AG09309 (cell line): ENCODE measurements around the gene ADCY4.

Source experiments
- DNase-seq: peaks from one replicate; pipeline ENCODE4 v3.0.0-alpha.2; 2010; ENCODE audit warnings: low read depth
- H3K4me3 ChIP-seq: 2 replicates; pipeline ENCODE4 v1.5.1; 2011; ENCODE audit warnings: mild to moderate bottlenecking, low read depth, low read length, moderate library complexity; ENCODE audit not compliant: control insufficient read depth
- TF ChIP-seq, protein P1 (sequence below): IDR thresholded peaks from 2 replicates; pipeline ENCODE4 v1.5.1; 2011; ENCODE audit warnings: mild to moderate bottlenecking, low read depth, low read length, inconsistent platforms; ENCODE audit not compliant: insufficient read depth, control insufficient read depth; ENCODE audit errors: missing control alignments

The ADCY4 gene

DNA sequence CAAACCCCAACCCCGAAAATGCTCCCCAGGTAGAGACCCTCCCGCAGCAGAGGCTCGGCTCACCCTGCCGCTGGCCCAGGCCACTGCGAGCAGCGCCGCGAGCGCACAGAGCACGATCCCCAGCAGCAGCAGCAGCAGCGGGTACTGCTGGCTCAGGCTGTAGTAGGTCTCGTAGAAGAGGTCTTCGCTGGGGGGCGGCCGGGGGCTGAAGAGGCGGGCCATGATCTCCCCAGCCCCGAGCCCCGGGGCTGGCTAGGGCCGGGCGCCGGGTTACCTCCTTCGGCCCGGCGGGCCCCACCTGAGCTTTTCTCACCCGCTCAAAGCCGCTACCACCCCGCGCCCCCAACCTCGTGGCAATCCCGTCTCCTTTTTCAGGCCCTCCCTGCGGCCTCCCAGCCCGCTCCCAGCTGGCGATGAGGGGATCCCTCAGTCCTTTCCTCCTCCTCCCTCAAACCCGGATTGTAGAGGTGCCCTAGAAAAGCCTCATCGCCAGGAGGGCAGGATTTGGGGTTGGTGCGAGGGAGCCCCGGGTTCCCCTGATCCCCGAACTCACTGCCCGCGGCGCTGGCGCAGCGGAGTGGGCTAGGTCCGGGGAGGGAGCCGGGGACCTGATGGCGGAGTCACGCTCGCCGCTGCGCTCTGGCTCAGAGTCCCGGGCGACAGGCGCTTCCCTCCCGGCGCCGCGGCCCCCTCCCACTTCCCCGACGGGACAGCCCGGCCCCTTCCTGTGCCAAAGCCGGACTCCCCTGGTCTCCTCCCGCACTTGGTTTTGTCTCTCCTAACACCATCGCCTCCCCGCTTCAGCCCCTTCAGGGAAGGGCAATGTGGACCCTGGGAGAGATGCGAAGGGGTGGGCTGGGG, at the start of gene ADCY4:
TSS of gene ADCY4 (minus strand) at position 641 of the 861 bp plus-strand sequence. CDS start at position 222, 419 bp downstream.
- TF ChIP-seq, protein P1, sequence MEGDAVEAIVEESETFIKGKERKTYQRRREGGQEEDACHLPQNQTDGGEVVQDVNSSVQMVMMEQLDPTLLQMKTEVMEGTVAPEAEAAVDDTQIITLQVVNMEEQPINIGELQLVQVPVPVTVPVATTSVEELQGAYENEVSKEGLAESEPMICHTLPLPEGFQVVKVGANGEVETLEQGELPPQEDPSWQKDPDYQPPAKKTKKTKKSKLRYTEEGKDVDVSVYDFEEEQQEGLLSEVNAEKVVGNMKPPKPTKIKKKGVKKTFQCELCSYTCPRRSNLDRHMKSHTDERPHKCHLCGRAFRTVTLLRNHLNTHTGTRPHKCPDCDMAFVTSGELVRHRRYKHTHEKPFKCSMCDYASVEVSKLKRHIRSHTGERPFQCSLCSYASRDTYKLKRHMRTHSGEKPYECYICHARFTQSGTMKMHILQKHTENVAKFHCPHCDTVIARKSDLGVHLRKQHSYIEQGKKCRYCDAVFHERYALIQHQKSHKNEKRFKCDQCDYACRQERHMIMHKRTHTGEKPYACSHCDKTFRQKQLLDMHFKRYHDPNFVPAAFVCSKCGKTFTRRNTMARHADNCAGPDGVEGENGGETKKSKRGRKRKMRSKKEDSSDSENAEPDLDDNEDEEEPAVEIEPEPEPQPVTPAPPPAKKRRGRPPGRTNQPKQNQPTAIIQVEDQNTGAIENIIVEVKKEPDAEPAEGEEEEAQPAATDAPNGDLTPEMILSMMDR = no peak
- no peak for DNase-seq
- peak within 1 kb of the TSS; percentile 49 for H3K4me3 ChIP-seq

DNA sequence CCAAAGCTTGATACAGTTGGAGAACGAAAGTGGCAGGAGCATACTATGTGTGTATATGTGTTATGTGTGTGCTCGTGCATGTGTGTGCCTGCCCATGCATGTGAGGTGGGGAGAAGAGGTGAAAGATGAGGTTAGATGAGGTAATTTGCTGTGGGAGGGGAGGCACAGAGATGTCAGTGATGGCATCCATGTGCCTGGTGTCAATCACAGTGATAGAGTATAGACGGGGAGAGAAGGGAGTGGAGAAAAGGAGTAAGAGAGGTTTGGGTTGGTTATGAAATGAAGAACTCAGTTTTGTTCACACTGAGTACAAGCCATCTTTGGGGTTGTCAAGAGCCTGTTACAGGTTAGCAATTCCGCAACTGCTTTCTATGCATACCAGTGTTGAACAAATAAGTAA, 49.3 kb upstream of the ADCY4 start:
- H3K4me3 ChIP-seq = no peak overlapping the region
- TF ChIP-seq, protein P1 = no peak
- no peak for DNase-seq

DNA sequence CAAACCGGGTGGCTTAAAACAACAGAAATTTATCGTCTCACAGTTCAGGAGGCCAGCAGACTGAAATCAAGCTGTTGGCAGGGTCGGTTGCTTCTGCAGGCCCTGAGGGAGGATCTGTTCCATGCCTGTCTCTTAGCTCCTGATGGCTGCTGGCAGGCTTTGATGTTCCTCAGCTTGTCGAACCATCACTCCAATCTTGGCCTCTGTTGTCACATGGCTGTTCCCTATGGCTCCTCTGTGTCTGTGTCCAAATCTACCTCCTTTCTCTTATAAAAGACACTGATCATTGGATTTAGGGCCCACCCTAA, 47.1 kb upstream of the ADCY4 start:
- TF ChIP-seq, protein P1 = no peak

DNA sequence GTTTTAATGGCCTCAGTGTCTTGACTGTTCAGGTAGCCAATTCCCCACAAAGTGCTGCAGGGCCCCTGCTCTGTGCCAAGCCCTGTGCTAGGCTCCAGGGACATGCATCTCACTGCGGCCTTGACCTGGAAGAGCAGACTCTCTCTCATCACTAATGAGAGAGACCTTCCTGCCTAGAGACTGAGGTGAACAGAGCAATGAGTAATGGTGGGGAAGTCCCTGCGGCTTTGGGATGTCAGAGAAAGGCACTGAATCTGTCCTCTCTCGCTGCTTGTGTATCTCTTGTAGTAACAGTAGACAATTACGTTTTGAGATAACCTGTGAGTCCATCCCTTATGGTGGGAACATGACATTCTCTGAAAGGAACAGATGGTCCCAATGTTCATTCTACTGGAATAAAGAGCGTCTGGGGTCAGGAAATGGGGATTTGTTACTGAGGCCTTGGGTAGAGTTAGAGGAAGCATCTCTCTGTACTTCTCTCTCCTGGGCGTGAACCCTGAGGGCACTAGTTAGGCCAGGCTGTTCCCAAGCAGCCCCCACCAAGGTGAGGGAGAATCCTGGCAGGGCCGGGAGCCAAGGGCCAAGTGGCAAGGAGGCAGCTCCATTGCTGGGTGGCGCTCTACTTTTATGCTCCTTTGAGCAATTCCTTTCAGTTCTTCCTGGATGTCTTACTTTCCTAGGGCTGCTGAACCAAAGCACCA, 46.6 kb upstream of the ADCY4 start:
- TF ChIP-seq, protein P1 = no peak
- DNase-seq = no peak
- H3K4me3 ChIP-seq = no peak overlapping the region

More for the DNA sequence above, 47.1 kb upstream of the ADCY4 start:
- H3K4me3 ChIP-seq = no peak overlapping the region
- DNase-seq = no peak

DNA sequence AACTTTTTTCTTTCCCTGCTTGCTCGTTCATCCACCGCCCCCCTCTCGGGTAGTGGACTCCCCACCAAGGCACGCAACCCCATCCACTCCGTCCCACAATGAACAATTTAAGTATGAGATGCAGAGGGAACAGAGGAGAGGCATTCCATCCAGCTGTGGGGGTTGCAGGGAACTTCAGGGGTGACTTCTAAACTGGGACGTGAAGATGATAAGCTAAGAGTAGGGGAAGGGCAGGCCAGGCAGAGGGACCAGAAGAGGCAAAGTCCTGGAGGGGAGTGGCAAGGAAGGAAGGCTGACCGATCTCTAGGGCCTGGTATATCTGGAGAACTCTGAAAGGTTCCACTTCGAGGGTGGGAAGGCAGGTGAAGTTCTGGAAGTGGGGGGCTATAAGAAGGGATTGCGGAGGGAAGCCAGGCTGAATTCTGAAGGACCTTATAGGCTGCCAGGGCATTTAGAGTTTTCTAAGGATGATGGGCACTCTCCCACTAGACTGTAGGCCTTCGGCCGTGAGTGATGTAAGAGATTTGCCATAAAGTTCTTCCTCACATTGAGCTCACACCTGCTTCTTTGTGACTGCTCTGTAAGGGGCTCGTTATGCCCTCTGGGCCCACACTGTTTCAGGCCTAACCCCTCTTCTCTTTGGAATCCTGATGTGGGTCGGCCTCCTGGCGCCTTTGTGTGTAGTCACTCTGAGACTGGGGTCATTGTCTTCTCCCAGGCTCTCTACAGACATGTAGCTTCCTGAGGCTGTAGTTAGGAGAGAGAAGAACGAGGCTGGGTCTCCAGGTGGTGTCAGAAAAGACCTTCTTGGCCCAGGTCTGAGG, 45.2 kb upstream of the ADCY4 start:
- DNase-seq = no peak
- H3K4me3 ChIP-seq = no peak overlapping the region
- TF ChIP-seq, protein P1 = no peak
